ENCODE data around the gene IKBKG.

The IKBKG gene

GRCh38 chrX:154526901-154527675 lies 20.3 kb upstream of the IKBKG start:
- peak overlapping the region; percentile 53 for H3K4me3 ChIP-seq (ENCODE audit: low read length)
- peak; percentile 74 for DNase-seq (ENCODE audit: low read depth)
- TF ChIP-seq CTCF (conservative IDR thresholded peaks at IDR 0.05; ENCODE audit: low read length): peak; percentile 61

GRCh38 chrX:154529206-154529612 lies 18.2 kb upstream of the IKBKG start:
- no peak for DNase-seq (ENCODE audit: low read depth)
- TF ChIP-seq CTCF (conservative IDR thresholded peaks at IDR 0.05; ENCODE audit: low read length): no peak
- H3K4me3 ChIP-seq (ENCODE audit: low read length): no peak overlapping the region

GRCh38 chrX:154530286-154530685 lies 17.1 kb upstream of the IKBKG start:
- DNase-seq (ENCODE audit: low read depth): no peak
- TF ChIP-seq CTCF (conservative IDR thresholded peaks at IDR 0.05; ENCODE audit: low read length): no peak
- H3K4me3 ChIP-seq (ENCODE audit: low read length): no peak overlapping the region

- no peak for TF ChIP-seq CTCF (conservative IDR thresholded peaks at IDR 0.05; ENCODE audit: low read length)
- H3K4me3 ChIP-seq (ENCODE audit: low read length): no peak overlapping the region
- no peak for DNase-seq (ENCODE audit: low read depth)
Observed at GRCh38 chrX:154531626-154532025, 15.8 kb upstream of the IKBKG start.

GRCh38 chrX:154532690-154533089 lies 14.7 kb upstream of the IKBKG start:
- no peak overlapping the region for H3K4me3 ChIP-seq (ENCODE audit: low read length)
- TF ChIP-seq CTCF (conservative IDR thresholded peaks at IDR 0.05; ENCODE audit: low read length): no peak
- no peak for DNase-seq (ENCODE audit: low read depth)

GRCh38 chrX:154534526-154535322 lies 12.7 kb upstream of the IKBKG start:
- DNase-seq (ENCODE audit: low read depth): peak; percentile 77
- no peak overlapping the region for H3K4me3 ChIP-seq (ENCODE audit: low read length)
- peak; percentile 84 for TF ChIP-seq CTCF (conservative IDR thresholded peaks at IDR 0.05; ENCODE audit: low read length)

- no peak overlapping the region for H3K4me3 ChIP-seq (ENCODE audit: low read length)
- no peak for DNase-seq (ENCODE audit: low read depth)
- no peak for TF ChIP-seq CTCF (conservative IDR thresholded peaks at IDR 0.05; ENCODE audit: low read length)
Observed at GRCh38 chrX:154535892-154536291, 11.5 kb upstream of the IKBKG start.
